Activated CD4-positive, alpha-beta memory T cell treated with anti-CD3 and anti-CD28 coated beads for 36 hours (primary cell): Measurements from ENCODE around the gene SHB. TPM values are rescaled to one million over a fixed set of nuclear protein-coding genes. Genes with fewer than 3 reads are reported as not detected.

Experiments
- CTCF ChIA-PET: fragments of 350-600 bp; sonication (Branson Sonifier 250); formaldehyde crosslinking; loops from one replicate; lab custom pipeline; 2021; ENCODE audit warnings: antibody characterized with exemption, inconsistent platforms; lab: Charles Lee
- POLR2A ChIA-PET: fragments of 350-600 bp; sonication (Branson Sonifier 250); formaldehyde crosslinking; loops from one replicate; lab custom pipeline; 2021; ENCODE audit warnings: antibody characterized with exemption; lab: Charles Lee
- DNase-seq: peaks from one replicate; pipeline ENCODE4 v3.0.0-alpha.2; 2020
- H3K27ac Mint-ChIP-seq: one replicate; pipeline ENCODE4 v1.8.0; 2021; ENCODE audit warnings: mixed read lengths
- H3K27me3 Mint-ChIP-seq: one replicate; pipeline ENCODE4 v1.8.0; 2021; ENCODE audit warnings: mixed read lengths
- H3K36me3 Mint-ChIP-seq: one replicate; pipeline ENCODE4 v1.8.0; 2021; ENCODE audit warnings: mixed read lengths
- H3K4me1 Mint-ChIP-seq: one replicate; pipeline ENCODE4 v1.8.0; 2021; ENCODE audit warnings: low read depth, mixed read lengths
- H3K4me3 Mint-ChIP-seq: one replicate; pipeline ENCODE4 v1.8.0; 2021; ENCODE audit warnings: mild to moderate bottlenecking, mixed read lengths
- H3K9me3 Mint-ChIP-seq: one replicate; pipeline ENCODE4 v1.8.0; 2021; ENCODE audit warnings: mixed read lengths
- intact Hi-C: fragments of 100-400 bp; cut with micrococcal nuclease; formaldehyde crosslinking; loops from one replicate; pipeline ENCODE4 v1.15.1; 2023
- total RNA-seq, 2 experiments: library from RNA; stranded (reverse); gene quantifications; one replicate each; pipeline ENCODE4 v1.2.3, GENCODE V29; 2021

SHB gene
- total RNA-seq, 2 experiments from 2014 or later: 1.1 to 1.2 TPM

GRCh38 chr9:37994639-37995347 lies 74.2 kb downstream of the SHB start:
- ChIA-PET POLR2A (no interaction called here), CTCF (interaction anchor here (1.0 to 3.4 kb wide), 3 partner anchors 13 to 93 kb away, joined by 3 to 14 read pairs (median 3); no protein-coding TSS in a partner anchor)
- DNase-seq: peak; percentile 75
- intact Hi-C loops: loop anchor here (1.0 kb wide), 1 partner anchor 40 kb away; no protein-coding TSS in a partner anchor
- no peaks in the 10 kb centered on the region for H3K36me3 Mint-ChIP-seq
- H3K27ac Mint-ChIP-seq: peak overlapping the region; percentile 59
- H3K9me3 Mint-ChIP-seq: no peaks in the 10 kb centered on the region
- peaks cover 11% of the 10 kb centered on the region for H3K4me1 Mint-ChIP-seq
- peaks cover 7% of the 10 kb centered on the region for H3K27me3 Mint-ChIP-seq
- H3K4me3 Mint-ChIP-seq: no peak overlapping the region

GRCh38 chr9:37992924-37993349 lies 76.1 kb downstream of the SHB start:
- DNase-seq: no peak
- Mint-ChIP-seq H3K4me3 (no peak overlapping the region), H3K27me3 (peaks cover 7% of the 10 kb centered on the region), H3K4me1 (peaks cover 11% of the 10 kb centered on the region), H3K36me3 (no peaks in the 10 kb centered on the region), H3K27ac (no peak overlapping the region), H3K9me3 (no peaks in the 10 kb centered on the region)
- ChIA-PET POLR2A (interaction anchor here (0.5 kb wide), 1 partner anchor 38 kb away, joined by 3 read pairs; no protein-coding TSS in a partner anchor), CTCF (no interaction called here)
- intact Hi-C loops: no loop called here

DNA sequence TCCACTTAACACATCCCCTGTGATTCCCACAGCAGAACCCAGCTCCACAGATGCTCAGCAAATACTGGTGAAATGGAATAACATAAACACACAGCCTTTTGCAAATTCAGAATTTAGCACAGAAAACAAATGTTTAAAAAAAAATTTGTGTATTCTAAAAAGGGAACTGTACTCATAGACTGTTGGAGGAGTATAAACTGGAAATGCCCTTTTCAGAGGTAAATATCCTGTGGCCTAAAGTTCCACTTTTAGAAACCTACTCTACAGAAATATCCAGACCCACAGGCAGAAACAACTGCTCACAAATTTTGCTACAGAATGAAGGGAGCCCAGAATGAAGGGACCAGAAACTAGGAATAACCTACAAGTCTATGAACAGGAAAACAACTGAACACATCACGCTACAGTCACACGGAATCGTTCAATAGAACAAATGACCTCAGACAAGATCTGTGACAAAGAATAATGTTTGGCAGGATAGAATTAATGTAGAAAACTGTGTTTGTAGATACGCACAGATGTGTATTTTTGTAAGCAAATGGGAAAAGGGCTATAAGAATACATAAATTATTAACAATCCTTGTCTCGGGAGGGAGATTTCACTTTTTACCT lies 78.5 kb downstream of the SHB start:
- Mint-ChIP-seq H3K36me3 (no peaks in the 10 kb centered on the region), H3K4me1 (peaks cover 11% of the 10 kb centered on the region), H3K27ac (no peak overlapping the region), H3K27me3 (peaks cover 7% of the 10 kb centered on the region), H3K4me3 (no peak overlapping the region), H3K9me3 (no peaks in the 10 kb centered on the region)
- POLR2A ChIA-PET: no interaction called here
- no peak for DNase-seq
- intact Hi-C loops: no loop called here
- CTCF ChIA-PET: no interaction called here

DNA sequence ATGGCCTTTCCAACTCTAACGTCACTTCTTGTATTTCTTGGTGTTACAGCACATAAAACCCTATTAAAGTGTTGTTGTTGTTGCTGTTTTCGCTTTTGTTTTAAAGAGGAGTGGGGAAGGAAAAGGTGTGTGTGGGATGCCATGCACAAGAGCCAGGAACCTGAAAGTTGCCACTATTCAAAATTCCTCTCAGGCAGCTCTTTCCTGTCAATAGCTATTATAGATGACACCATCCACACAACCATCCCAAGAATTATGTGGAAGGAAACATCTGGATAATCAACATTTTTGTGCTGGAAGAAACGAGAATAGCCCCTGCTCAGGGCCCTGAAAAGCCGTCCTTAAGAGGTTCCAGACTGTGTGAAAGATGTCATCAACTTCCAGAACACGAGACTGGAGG lies 79.3 kb downstream of the SHB start:
- peaks cover 7% of the 10 kb centered on the region for H3K4me1 Mint-ChIP-seq
- POLR2A ChIA-PET: no interaction called here

DNA sequence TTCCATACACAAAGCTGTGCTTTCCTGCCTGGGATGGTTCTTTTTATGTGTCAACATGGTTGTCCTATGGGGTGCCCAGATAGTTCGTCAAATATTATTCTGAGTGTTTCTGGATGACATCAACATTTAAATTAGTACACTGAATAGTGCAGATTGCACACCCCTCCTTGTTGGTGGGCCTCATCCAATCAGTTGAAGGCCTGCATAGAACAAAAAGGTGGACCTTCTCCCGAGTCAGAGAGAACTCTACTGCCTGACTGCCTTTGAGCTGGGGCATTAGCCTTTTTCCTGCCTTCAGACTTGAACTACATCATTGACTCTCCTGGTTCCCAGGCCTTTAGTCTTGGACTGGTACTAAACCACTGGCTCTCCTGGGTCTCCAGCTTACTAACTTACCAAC lies 80.4 kb downstream of the SHB start:
- Mint-ChIP-seq H3K4me1 (no peaks in the 10 kb centered on the region), H3K4me3 (no peak overlapping the region), H3K27ac (no peak overlapping the region), H3K27me3 (no peaks in the 10 kb centered on the region), H3K9me3 (no peaks in the 10 kb centered on the region), H3K36me3 (no peaks in the 10 kb centered on the region)
- DNase-seq: no peak
- intact Hi-C loops: no loop called here
- POLR2A ChIA-PET: interaction anchor here (0.6 kb wide), 1 partner anchor 276 kb away, joined by 4 read pairs; no protein-coding TSS in a partner anchor
- CTCF ChIA-PET: interaction anchor here (0.5 kb wide), 1 partner anchor 138 kb away, joined by 4 read pairs; no protein-coding TSS in a partner anchor

More for the DNA sequence above, 79.3 kb downstream of the SHB start:
- Mint-ChIP-seq H3K9me3 (no peaks in the 10 kb centered on the region), H3K27ac (no peak overlapping the region), H3K36me3 (no peaks in the 10 kb centered on the region), H3K27me3 (peaks cover 5% of the 10 kb centered on the region), H3K4me3 (no peak overlapping the region)
- CTCF ChIA-PET: no interaction called here
- no peak for DNase-seq
- intact Hi-C loops: no loop called here

GRCh38 chr9:37988041-37988440 lies 81.0 kb downstream of the SHB start:
- H3K4me1 Mint-ChIP-seq: no peaks in the 10 kb centered on the region
- no peak overlapping the region for H3K27ac Mint-ChIP-seq
- intact Hi-C loops: no loop called here
- H3K9me3 Mint-ChIP-seq: no peaks in the 10 kb centered on the region
- H3K36me3 Mint-ChIP-seq: no peaks in the 10 kb centered on the region
- POLR2A ChIA-PET: no interaction called here
- CTCF ChIA-PET: no interaction called here
- H3K4me3 Mint-ChIP-seq: no peak overlapping the region
- no peak for DNase-seq
- no peaks in the 10 kb centered on the region for H3K27me3 Mint-ChIP-seq

GRCh38 chr9:37987467-37987981 lies 81.5 kb downstream of the SHB start:
- intact Hi-C loops: no loop called here
- Mint-ChIP-seq H3K27ac (no peak overlapping the region), H3K9me3 (no peaks in the 10 kb centered on the region), H3K36me3 (no peaks in the 10 kb centered on the region), H3K4me1 (no peaks in the 10 kb centered on the region), H3K27me3 (no peaks in the 10 kb centered on the region), H3K4me3 (no peak overlapping the region)
- ChIA-PET POLR2A (no interaction called here), CTCF (no interaction called here)
- DNase-seq: no peak

DNA sequence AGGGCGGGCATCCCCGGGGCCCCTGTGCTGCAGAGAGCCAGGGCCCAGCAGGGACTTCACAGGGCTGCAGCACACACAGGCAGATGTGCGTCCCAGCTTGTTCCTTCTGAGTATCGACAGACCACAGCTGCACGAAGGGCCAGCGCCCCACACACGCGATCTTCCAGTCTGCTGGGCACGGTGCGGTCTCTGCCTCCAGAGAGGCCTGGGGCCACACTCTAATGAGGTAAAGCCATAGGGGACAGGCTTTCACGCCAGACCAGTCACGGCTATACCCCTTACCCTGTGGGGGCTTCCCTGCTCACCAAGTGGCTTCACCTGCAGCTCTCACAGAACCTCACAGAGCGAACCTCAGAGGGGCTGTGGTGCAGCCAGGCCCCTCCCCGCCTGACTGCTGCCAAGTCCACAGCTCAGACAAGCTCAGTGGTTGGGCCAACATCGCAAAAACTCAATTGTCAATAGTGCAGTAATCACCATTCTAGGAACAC lies 82.2 kb downstream of the SHB start:
- H3K9me3 Mint-ChIP-seq: no peaks in the 10 kb centered on the region
- DNase-seq: no peak
- ChIA-PET CTCF (interaction anchor here (0.6 kb wide), 1 partner anchor 63 kb away, joined by 3 read pairs; no protein-coding TSS in a partner anchor), POLR2A (no interaction called here)
- H3K4me3 Mint-ChIP-seq: no peak overlapping the region
- H3K27me3 Mint-ChIP-seq: no peaks in the 10 kb centered on the region
- H3K27ac Mint-ChIP-seq: no peak overlapping the region
- intact Hi-C loops: no loop called here
- H3K4me1 Mint-ChIP-seq: no peaks in the 10 kb centered on the region
- H3K36me3 Mint-ChIP-seq: no peaks in the 10 kb centered on the region

DNA sequence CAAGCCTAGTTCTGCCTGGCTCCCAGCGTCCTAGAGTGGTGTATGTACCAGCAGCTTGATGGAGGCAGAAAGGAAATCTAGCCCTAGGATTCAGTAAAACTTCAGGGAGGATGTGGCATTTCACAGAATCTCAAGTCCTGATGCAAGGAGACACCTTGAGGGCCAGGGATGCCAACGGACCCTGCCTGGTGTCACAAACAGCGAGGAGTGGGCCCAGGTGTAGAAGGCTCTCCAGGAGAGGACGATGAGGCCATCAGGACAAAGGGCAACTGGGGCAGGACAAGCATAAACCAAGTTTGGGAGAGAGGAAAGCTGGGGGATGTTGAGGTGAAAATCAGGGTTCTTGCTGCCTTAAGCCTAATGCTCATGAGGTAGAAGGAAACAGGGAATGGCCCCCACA lies 83.0 kb downstream of the SHB start:
- Mint-ChIP-seq H3K36me3 (no peaks in the 10 kb centered on the region), H3K9me3 (no peaks in the 10 kb centered on the region), H3K4me3 (no peak overlapping the region), H3K27me3 (no peaks in the 10 kb centered on the region), H3K27ac (no peak overlapping the region), H3K4me1 (no peaks in the 10 kb centered on the region)
- ChIA-PET POLR2A (no interaction called here), CTCF (no interaction called here)
- intact Hi-C loops: no loop called here
- no peak for DNase-seq

DNA sequence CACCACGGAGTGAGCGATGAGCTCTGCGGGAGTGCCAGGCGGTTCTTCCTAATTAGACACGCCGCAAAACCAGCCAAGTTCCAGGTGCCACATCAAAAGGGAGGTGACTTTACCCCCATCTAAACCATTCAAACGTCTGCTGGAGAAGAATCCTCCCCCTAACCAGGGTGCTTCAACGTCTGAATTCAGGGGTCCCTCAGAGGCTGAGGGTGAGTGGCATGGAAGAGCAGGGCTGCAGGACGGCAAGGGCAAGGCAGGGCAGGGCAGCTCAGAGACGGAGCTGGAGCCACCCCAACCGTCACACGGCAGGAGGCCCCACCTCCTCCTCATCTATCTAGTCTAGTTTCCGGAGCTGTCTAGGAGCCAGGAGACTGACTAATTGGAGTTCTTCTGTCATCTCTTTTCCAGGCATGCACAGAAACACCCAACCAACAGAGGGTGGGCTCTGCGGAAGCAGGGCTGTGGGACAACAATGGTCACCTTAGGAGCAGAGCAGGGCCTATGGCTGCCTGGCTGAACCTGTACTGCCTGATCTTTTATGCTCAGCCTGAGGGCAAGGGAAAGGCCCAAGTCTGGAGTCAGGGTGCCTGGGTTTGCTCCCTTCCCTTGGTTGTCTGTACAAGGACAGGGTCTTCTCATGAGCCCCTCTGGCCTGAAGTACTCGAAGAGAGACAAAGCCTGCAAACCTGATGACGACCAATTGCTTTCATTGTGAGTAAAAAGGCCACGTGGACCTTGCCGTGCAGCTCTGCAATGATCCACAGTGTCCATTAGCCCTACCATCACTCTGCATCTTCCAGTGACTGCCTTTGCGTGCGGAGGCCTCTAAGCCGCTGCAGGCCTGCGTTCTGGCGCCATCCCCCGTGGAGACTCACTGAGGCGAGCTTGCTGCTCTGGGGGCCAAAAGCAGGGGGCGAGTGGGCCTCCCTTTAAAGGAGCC lies 84.1 kb downstream of the SHB start:
- intact Hi-C loops: no loop called here
- DNase-seq: no peak
- Mint-ChIP-seq H3K27ac (no peak overlapping the region), H3K27me3 (no peaks in the 10 kb centered on the region), H3K9me3 (no peaks in the 10 kb centered on the region), H3K4me1 (no peaks in the 10 kb centered on the region), H3K36me3 (no peaks in the 10 kb centered on the region), H3K4me3 (no peak overlapping the region)
- ChIA-PET POLR2A (no interaction called here), CTCF (no interaction called here)

DNA sequence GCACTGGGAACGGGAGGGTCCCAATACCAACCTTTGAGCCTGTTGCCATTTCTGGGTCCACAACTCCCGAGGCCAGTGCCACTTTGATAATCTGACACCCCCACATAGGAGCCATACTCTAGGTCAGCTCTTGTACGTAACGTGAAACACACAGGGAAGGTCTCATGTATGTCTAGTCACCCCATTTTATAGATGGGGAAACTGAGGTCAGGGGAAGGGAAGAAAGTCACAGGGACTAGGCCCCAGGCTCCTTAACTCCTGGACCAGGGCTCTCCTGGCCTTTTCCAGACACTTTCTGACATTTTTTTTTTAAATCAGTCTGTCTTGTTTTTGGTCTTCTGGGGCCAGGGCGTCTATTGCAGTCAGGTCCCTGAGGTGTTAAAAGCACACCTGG lies 84.8 kb downstream of the SHB start:
- Mint-ChIP-seq H3K9me3 (no peaks in the 10 kb centered on the region), H3K4me1 (no peaks in the 10 kb centered on the region), H3K4me3 (no peak overlapping the region), H3K36me3 (no peaks in the 10 kb centered on the region), H3K27me3 (no peaks in the 10 kb centered on the region), H3K27ac (no peak overlapping the region)
- CTCF ChIA-PET: no interaction called here
- intact Hi-C loops: no loop called here
- POLR2A ChIA-PET: no interaction called here
- DNase-seq: no peak
